ENCODE data around the gene WBP1L.

DNA sequence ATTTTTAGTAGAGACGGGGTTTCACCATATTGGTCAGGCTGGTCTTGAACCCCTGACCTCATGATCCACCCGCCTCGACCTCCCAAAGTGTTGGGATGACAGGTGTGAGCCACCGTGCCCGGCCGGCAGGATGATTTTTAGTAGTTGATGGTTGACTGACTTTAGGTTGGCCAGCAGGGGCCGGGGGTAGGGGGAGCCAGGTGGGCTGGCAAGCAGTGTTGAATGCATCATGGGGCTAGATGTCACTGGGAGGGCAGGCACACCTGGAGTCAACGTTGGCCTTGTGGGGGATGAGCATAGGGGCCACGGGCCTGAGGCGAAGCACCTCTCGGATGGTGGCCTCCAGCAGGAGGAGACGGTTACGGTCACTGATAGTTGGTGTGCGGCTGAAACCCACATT, 88.5 kb downstream of the WBP1L start:
- TF ChIP-seq, protein P1, sequence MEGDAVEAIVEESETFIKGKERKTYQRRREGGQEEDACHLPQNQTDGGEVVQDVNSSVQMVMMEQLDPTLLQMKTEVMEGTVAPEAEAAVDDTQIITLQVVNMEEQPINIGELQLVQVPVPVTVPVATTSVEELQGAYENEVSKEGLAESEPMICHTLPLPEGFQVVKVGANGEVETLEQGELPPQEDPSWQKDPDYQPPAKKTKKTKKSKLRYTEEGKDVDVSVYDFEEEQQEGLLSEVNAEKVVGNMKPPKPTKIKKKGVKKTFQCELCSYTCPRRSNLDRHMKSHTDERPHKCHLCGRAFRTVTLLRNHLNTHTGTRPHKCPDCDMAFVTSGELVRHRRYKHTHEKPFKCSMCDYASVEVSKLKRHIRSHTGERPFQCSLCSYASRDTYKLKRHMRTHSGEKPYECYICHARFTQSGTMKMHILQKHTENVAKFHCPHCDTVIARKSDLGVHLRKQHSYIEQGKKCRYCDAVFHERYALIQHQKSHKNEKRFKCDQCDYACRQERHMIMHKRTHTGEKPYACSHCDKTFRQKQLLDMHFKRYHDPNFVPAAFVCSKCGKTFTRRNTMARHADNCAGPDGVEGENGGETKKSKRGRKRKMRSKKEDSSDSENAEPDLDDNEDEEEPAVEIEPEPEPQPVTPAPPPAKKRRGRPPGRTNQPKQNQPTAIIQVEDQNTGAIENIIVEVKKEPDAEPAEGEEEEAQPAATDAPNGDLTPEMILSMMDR (IDR thresholded peaks at IDR 0.05), result no peak
- TF ChIP-seq POLR2A (IDR thresholded peaks at IDR 0.05), result no peak

Measured in stomach (tissue), 4 donors.